GM19099 (cell line): ENCODE results near the gene ERFE.

Experiments
- POLR2A ChIP-seq: IDR thresholded peaks from 3 replicates; pipeline ENCODE4 v1.6.1; 2011; ENCODE audit warnings: low read depth; ENCODE audit not compliant: insufficient read length; ENCODE audit errors: extremely low read depth

Gene ERFE

GRCh38 chr2:238176613-238177012 lies 17.8 kb downstream of the ERFE start:
- no peak for TF ChIP-seq POLR2A

- no peak for TF ChIP-seq POLR2A
These were observed 21.8 kb downstream of the ERFE start for GRCh38 chr2:238180554-238180953.

- no peak for TF ChIP-seq POLR2A
These were observed 23.6 kb downstream of the ERFE start for GRCh38 chr2:238182362-238182761.

GRCh38 chr2:238183821-238184220 lies 25.1 kb downstream of the ERFE start:
- no peak for TF ChIP-seq POLR2A

- no peak for TF ChIP-seq POLR2A
These were observed 29.1 kb downstream of the ERFE start for GRCh38 chr2:238187618-238188548.

- no peak for TF ChIP-seq POLR2A
These were observed 31.7 kb downstream of the ERFE start for GRCh38 chr2:238190445-238190844.

GRCh38 chr2:238202326-238203093 lies 43.7 kb downstream of the ERFE start:
- TF ChIP-seq POLR2A = no peak

- peak; percentile 89 for TF ChIP-seq POLR2A
These were observed 44.6 kb downstream of the ERFE start, which contains the start of gene ILKAP for GRCh38 chr2:238203094-238203972. TSS of gene ILKAP (minus strand) at chr2:238203695. CDS start at chr2:238203553, 142 bp downstream.

- TF ChIP-seq POLR2A = no peak
These were observed 45.4 kb downstream of the ERFE start for GRCh38 chr2:238203973-238204683.

GRCh38 chr2:238207006-238207405 lies 48.2 kb downstream of the ERFE start:
- TF ChIP-seq POLR2A = no peak

- no peak for TF ChIP-seq POLR2A
These were observed 57.9 kb downstream of the ERFE start for GRCh38 chr2:238216651-238217184.
